Caco-2 (cell line): Measurements from ENCODE around the gene HEPHL1. TPM values are rescaled to one million over a fixed set of nuclear protein-coding genes. Genes with fewer than 3 reads are reported as not detected.

Experiments
- BruUV-seq: library from RNA; stranded (reverse); fragments of 400-500 nt; replicated peaks from 2 replicates; lab custom pipeline; 2021; lab: Mats Ljungman, UMichigan
- CTCF ChIA-PET: fragments of 300-600 bp; sonication (Branson Sonifier 250); formaldehyde crosslinking; loops from one replicate; lab custom pipeline; 2022; ENCODE audit warnings: antibody characterized with exemption; lab: Charles Lee
- POLR2A ChIA-PET: fragments of 300-600 bp; sonication (Branson Sonifier 250); formaldehyde crosslinking; loops from one replicate; lab custom pipeline; 2022; ENCODE audit warnings: antibody characterized with exemption; lab: Charles Lee
- DNase-seq, 2 experiments: peaks; one replicate each; pipeline versions ENCODE4 v3.0.0 to v3.0.0-alpha.2; 2020 to 2022
- H3K27me3 ChIP-seq: replicated peaks from 2 replicates; pipeline ENCODE4 v1.6.0; 2011; ENCODE audit warnings: low read length; ENCODE audit not compliant: control insufficient read depth, insufficient read depth
- H3K36me3 ChIP-seq: 2 replicates; pipeline ENCODE4 v1.5.1; 2011; ENCODE audit warnings: low read length; ENCODE audit not compliant: control insufficient read depth, insufficient read depth
- H3K4me1 ChIP-seq: fragments of 250-450 bp; sonication (Bioruptor Pico); 2 replicates; pipeline ENCODE4 v1.5.1; 2020; ENCODE audit warnings: mild to moderate bottlenecking
- H3K4me3 ChIP-seq: 2 replicates; pipeline ENCODE4 v1.5.1; 2011; ENCODE audit warnings: low read depth, mild to moderate bottlenecking, control low read depth, low read length
- H3K9me3 ChIP-seq: fragments of 250-450 bp; sonication (Bioruptor Pico); 2 replicates; pipeline ENCODE4 v1.5.1; 2020; ENCODE audit warnings: mild to moderate bottlenecking, moderate library complexity
- H3K27ac Mint-ChIP-seq: one replicate; pipeline ENCODE4 v1.8.0; 2022; ENCODE audit warnings: mixed read lengths; ENCODE audit not compliant: unreplicated experiment
- H3K27me3 Mint-ChIP-seq: one replicate; pipeline ENCODE4 v1.8.0; 2022; ENCODE audit warnings: mixed read lengths; ENCODE audit not compliant: insufficient read depth, unreplicated experiment
- H3K36me3 Mint-ChIP-seq: one replicate; pipeline ENCODE4 v1.8.0; 2022; ENCODE audit warnings: mild to moderate bottlenecking, mixed read lengths; ENCODE audit not compliant: insufficient read depth, unreplicated experiment
- H3K4me1 Mint-ChIP-seq: one replicate; pipeline ENCODE4 v1.8.0; 2022; ENCODE audit warnings: low read depth, mixed read lengths; ENCODE audit not compliant: unreplicated experiment
- H3K4me3 Mint-ChIP-seq: one replicate; pipeline ENCODE4 v1.8.0; 2022; ENCODE audit warnings: mild to moderate bottlenecking, moderate library complexity, mixed read lengths; ENCODE audit not compliant: unreplicated experiment
- H3K9me3 Mint-ChIP-seq: one replicate; pipeline ENCODE4 v1.8.0; 2022; ENCODE audit warnings: mixed read lengths; ENCODE audit not compliant: unreplicated experiment
- intact Hi-C: fragments of 100-400 bp; cut with micrococcal nuclease; formaldehyde crosslinking; loops from one replicate; pipeline ENCODE4 v1.10.0; 2022; ENCODE audit not compliant: unreplicated experiment
- total RNA-seq: library from RNA; stranded (reverse); gene quantifications from 2 replicates; pipeline ENCODE4 v1.2.3, GENCODE V29; 2022
- TF ChIP-seq, protein P1 (sequence below), 2 experiments: fragments of 200-600 bp in 1 of 2; IDR thresholded peaks; 1 replicate in 1 of 2; 2 replicates in 1 of 2; pipeline versions ENCODE4 v1.5.1 to v1.8.0; 2011 to 2022; ENCODE audit warnings: antibody characterized with exemption in 1 of 2, control low read depth in 1 of 2, inconsistent platforms in 1 of 2, low read depth in 1 of 2, low read length in 1 of 2, mild to moderate bottlenecking in 1 of 2, moderate library complexity in 1 of 2; ENCODE audit not compliant: insufficient read depth in 1 of 2, severe bottlenecking in 1 of 2, unreplicated experiment in 1 of 2

The HEPHL1 gene
- total RNA-seq, 1 experiment from 2014 or later, result not detected

DNA sequence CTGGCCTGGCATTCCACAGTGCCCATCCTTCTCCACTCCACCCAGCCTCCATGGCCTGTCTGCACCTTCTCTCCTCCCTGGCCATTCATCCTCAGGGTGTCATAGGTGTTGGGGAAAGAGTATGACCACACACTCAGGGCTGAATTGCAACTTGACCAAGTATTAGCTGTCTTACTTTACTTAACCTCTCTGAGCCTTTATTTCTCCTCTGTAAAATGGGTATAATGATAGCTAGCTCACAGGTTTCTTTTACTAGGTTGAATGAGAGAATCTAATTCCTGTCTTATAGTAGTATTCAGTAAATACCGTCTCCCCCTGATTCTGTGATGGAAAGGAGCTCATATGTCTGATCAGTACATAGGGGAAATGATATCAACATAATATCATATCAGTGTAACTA is 123.5 kb downstream of the HEPHL1 start:
- H3K4me3 Mint-ChIP-seq, result no peak overlapping the region
- no peak overlapping the region for H3K27ac Mint-ChIP-seq
- no peaks in the 10 kb centered on the region for H3K9me3 Mint-ChIP-seq
- no peaks in the 10 kb centered on the region for H3K27me3 Mint-ChIP-seq
- no peaks in the 10 kb centered on the region for H3K9me3 ChIP-seq
- ChIA-PET POLR2A (interaction anchor here (1.8 kb wide), 1 partner anchor 16 kb away, joined by 12 read pairs; the partner anchor contains the start of gene PANX1), CTCF (interaction anchor here (0.6 kb wide), 1 partner anchor 223 kb away, joined by 6 read pairs; no protein-coding TSS in a partner anchor)
- 0 out of 2 replicates have a peak, but pooled peaks cover 5% of the 10 kb centered on the region for H3K4me1 ChIP-seq
- H3K36me3 Mint-ChIP-seq, result no peaks in the 10 kb centered on the region
- H3K4me3 ChIP-seq, result no peak overlapping the region
- intact Hi-C loops, result no loop called here
- BruUV-seq, result no TSS peak
- H3K36me3 ChIP-seq, result no peaks in the 10 kb centered on the region
- TF ChIP-seq, protein P1, sequence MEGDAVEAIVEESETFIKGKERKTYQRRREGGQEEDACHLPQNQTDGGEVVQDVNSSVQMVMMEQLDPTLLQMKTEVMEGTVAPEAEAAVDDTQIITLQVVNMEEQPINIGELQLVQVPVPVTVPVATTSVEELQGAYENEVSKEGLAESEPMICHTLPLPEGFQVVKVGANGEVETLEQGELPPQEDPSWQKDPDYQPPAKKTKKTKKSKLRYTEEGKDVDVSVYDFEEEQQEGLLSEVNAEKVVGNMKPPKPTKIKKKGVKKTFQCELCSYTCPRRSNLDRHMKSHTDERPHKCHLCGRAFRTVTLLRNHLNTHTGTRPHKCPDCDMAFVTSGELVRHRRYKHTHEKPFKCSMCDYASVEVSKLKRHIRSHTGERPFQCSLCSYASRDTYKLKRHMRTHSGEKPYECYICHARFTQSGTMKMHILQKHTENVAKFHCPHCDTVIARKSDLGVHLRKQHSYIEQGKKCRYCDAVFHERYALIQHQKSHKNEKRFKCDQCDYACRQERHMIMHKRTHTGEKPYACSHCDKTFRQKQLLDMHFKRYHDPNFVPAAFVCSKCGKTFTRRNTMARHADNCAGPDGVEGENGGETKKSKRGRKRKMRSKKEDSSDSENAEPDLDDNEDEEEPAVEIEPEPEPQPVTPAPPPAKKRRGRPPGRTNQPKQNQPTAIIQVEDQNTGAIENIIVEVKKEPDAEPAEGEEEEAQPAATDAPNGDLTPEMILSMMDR (IDR thresholded peaks at IDR 0.05; ENCODE audit: insufficient read depth in 1 of 2, low read depth in 1 of 2, low read length in 1 of 2, severe bottlenecking in 1 of 2, unreplicated experiment in 1 of 2), result no peak
- H3K27me3 ChIP-seq, result no peaks in the 10 kb centered on the region
- no peak for DNase-seq
- H3K4me1 Mint-ChIP-seq, result peaks cover 9% of the 10 kb centered on the region

DNA sequence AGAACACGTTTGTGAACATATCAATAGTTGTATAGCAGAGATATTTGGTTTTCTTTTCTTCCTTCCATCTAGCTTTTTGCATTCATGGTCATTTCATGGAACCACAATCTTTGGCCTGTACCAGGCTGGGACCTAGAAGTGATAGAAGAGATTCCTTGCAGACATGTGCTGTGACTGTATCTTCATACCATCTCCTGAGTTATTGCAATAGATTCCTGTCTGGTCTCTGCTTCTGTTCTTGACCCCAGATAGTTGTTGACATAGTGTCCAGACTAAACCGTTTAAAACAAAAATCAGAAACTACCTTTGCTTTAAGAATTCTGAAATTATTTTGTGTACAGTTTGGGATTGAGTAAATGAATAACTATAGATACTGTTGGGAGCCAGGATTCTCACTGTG is 124.3 kb downstream of the HEPHL1 start:
- no peak for DNase-seq
- no peak overlapping the region for H3K4me3 Mint-ChIP-seq
- H3K9me3 ChIP-seq, result no peaks in the 10 kb centered on the region
- no peaks in the 10 kb centered on the region for H3K36me3 Mint-ChIP-seq
- TF ChIP-seq, protein P1 (IDR thresholded peaks at IDR 0.05; ENCODE audit: insufficient read depth in 1 of 2, low read depth in 1 of 2, low read length in 1 of 2, severe bottlenecking in 1 of 2, unreplicated experiment in 1 of 2), result no peak
- CTCF ChIA-PET, result interaction anchor here (0.6 kb wide), 1 partner anchor 224 kb away, joined by 6 read pairs; no protein-coding TSS in a partner anchor
- H3K9me3 Mint-ChIP-seq, result no peaks in the 10 kb centered on the region
- no peaks in the 10 kb centered on the region for H3K36me3 ChIP-seq
- intact Hi-C loops, result no loop called here
- no peaks in the 10 kb centered on the region for H3K27me3 ChIP-seq
- peaks cover 5% of the 10 kb centered on the region; the same call in 1 of the 2 replicates for H3K4me1 ChIP-seq
- peaks cover 14% of the 10 kb centered on the region for H3K4me1 Mint-ChIP-seq
- no peak overlapping the region for H3K4me3 ChIP-seq
- H3K27me3 Mint-ChIP-seq, result no peaks in the 10 kb centered on the region
- POLR2A ChIA-PET, result interaction anchor here (1.8 kb wide), 1 partner anchor 16 kb away, joined by 12 read pairs; the partner anchor contains the start of gene PANX1
- BruUV-seq, result no TSS peak
- no peak overlapping the region for H3K27ac Mint-ChIP-seq

DNA sequence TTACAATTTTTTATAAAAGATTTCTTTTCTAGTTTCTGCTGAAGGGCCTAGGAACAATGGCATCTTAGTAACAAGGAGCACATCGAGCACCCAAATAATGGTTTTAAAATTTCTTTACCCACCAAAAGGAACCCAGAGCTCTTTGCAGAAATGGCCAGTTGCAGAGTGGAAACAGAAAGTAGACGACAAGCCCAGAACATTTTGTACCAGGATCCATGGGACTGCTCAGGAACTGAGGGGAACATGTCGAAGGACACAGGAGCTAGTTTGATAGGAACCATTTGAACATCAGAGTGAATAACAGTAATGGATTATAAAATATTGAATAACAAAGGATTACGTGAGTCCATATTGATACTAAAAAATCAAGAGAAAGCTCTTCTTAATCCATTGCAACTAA is 124.8 kb downstream of the HEPHL1 start:
- Histone ChIP-seq H3K27me3 (no peaks in the 10 kb centered on the region), H3K4me3 (no peak overlapping the region), H3K9me3 (no peaks in the 10 kb centered on the region), H3K36me3 (no peaks in the 10 kb centered on the region), H3K4me1 (peaks cover 10% of the 10 kb centered on the region; the same call in 1 of the 2 replicates)
- ChIA-PET POLR2A (no interaction called here), CTCF (no interaction called here)
- Mint-ChIP-seq H3K4me1 (peaks cover 18% of the 10 kb centered on the region), H3K4me3 (no peak overlapping the region), H3K27me3 (no peaks in the 10 kb centered on the region), H3K27ac (no peak overlapping the region), H3K9me3 (no peaks in the 10 kb centered on the region), H3K36me3 (no peaks in the 10 kb centered on the region)
- TF ChIP-seq, protein P1 (IDR thresholded peaks at IDR 0.05; ENCODE audit: insufficient read depth in 1 of 2, low read depth in 1 of 2, low read length in 1 of 2, severe bottlenecking in 1 of 2, unreplicated experiment in 1 of 2), result no peak
- intact Hi-C loops, result no loop called here
- BruUV-seq, result no TSS peak
- DNase-seq, result no peak
